Heart left ventricle (tissue), 16 donors: ENCODE results near the gene STK16. TPM values are rescaled to one million over a fixed set of nuclear protein-coding genes. Genes with fewer than 3 reads are reported as not detected.
A peak's percentile ranks its signal among the peaks of the same experiment; 100 is the strongest.

Experiments
- ATAC-seq, 4 donors: fragments of 200-7000 bp; cut with Tn5 transposase; one replicate each; pipeline ENCODE4 v1.9.1; 2020 to 2022; ENCODE audit warnings: moderate library complexity in 4 of 4, mild to moderate bottlenecking in 3 of 4, moderate number of reproducible peaks in 1 of 4
- DNase-seq, 5 donors: peaks; one replicate each; pipeline ENCODE4 v3.0.0-alpha.2; 2020
- H3K27ac ChIP-seq, 12 donors: fragments of 200-600 bp; sonication (generic) in 4 of 12; one replicate each; pipeline versions ENCODE4 v1.5.0 to v1.8.0; 2016 to 2022; ENCODE audit warnings: mild to moderate bottlenecking in 2 of 12
- H3K27me3 ChIP-seq, 9 donors: fragments of 200-600 bp; sonication (generic) in 2 of 9; one replicate each; pipeline versions ENCODE4 v1.5.1 to v1.8.0; 2016 to 2022; ENCODE audit warnings: mild to moderate bottlenecking in 3 of 9
- H3K36me3 ChIP-seq, 9 donors: fragments of 200-600 bp; sonication (generic) in 2 of 9; one replicate each; pipeline versions ENCODE4 v1.5.0 to v1.8.0; 2018 to 2022; ENCODE audit warnings: mild to moderate bottlenecking in 2 of 9
- H3K4me1 ChIP-seq, 12 donors: fragments of 200-600 bp; sonication (generic) in 4 of 12; one replicate each; pipeline versions ENCODE4 v1.5.0 to v1.8.0; 2016 to 2022; ENCODE audit warnings: mild to moderate bottlenecking in 3 of 12
- H3K4me3 ChIP-seq, 12 donors: fragments of 200-600 bp; sonication (generic) in 4 of 12; one replicate each; pipeline versions ENCODE4 v1.5.0 to v1.8.0; 2017 to 2022; ENCODE audit warnings: mild to moderate bottlenecking in 9 of 12, moderate library complexity in 4 of 12
- H3K9me3 ChIP-seq, 12 donors: fragments of 200-600 bp; sonication (generic) in 4 of 12; one replicate each; pipeline versions ENCODE4 v1.5.0 to v1.8.0; 2016 to 2022; ENCODE audit warnings: mild to moderate bottlenecking in 1 of 12
- CTCF ChIP-seq, 12 donors: fragments of 200-600 bp; sonication (generic) in 4 of 12; IDR thresholded peaks; one replicate each; pipeline versions ENCODE4 v1.5.0 to v1.8.0; 2018 to 2022; ENCODE audit warnings: antibody characterized with exemption in 12 of 12, mild to moderate bottlenecking in 5 of 12
- POLR2A ChIP-seq, 2 donors: fragments of 450-650 bp; IDR thresholded peaks; one replicate each; pipeline ENCODE4 v1.6.1; 2017; ENCODE audit warnings: antibody characterized with exemption in 2 of 2, mild to moderate bottlenecking in 2 of 2, moderate library complexity in 2 of 2
- WGBS, 4 donors: extraction: QIAGEN DNeasy Blood & Tissue Kit in 2 of 4; methylation state at CpG; one replicate each; pipeline versions ENCODE4 v1.1.5 to v1.1.7; 2013 to 2018; 5-methylcytosine and 5-hydroxymethylcytosine counted together
- intact Hi-C, 10 donors: fragments of 100-400 bp; cut with DNase I; formaldehyde crosslinking; loops; one replicate each; pipeline versions ENCODE4 v1.11.1 to v1.14.2; 2022
- polyA plus RNA-seq, 2 donors: library from polyadenylated mRNA; stranded (reverse); fragments of 200-250 nt; gene quantifications; one replicate each; pipeline ENCODE4 v1.2.3, GENCODE V29; 2013
- total RNA-seq, 9 donors: library from RNA; depleted of rRNA in 2 of 9; stranded (reverse); fragments of >200 nt in 2 of 9; fragmentation: NEBNext Ultra II Directional in 3 of 9; extraction: Animal tissue kit (Norgen Biotek cat#: 25700) in 3 of 9; gene quantifications; one replicate each; pipeline versions ENCODE4 v1.1.0 to v1.2.4, GENCODE V29; 2016 to 2023
- donor health status: ischemic (EF 13 %, LVEDD 7.1; RV severe dilation, severe dysfunction).
- donor health status: healthy with polysubstance abuse.
- donor health status: DM: no; HTN: yes; CAD: no.
- donor health status: DM: no; HTN: no; CAD: no.
- donor health status: ischemic (EF 25% LVEDD 6.9; RV normal size, moderate dysfunction).
- donor health status: ischemic (EF 25% LVEDD 5.7; RV mildly dilated, moderate dysfunction).
- donor health status: healthy.
- donor health status: DM: yes; HTN: yes; CAD: no.
- donor health status: ischemic (EF 35%, LVEDD 5.7; RV mildly dilated, moderate dysfunction).
- donor health status: nonischemic (EF 11% LVEDD 7.7; RV severe dilation, severe dysfunction).
- donor health status: DM: yes; HTN: yes; CAD: no.
- donor health status: PGD.
- donor health status: ischemic (EF 29% LVEDD 5.4; RV normal size, mild dysfunction).
- donor health status: nonischemic (EF 23%, LVEDD 6.1; RV moderate dilation, normal function).

Gene STK16
- total and polyA plus RNA-seq, 11 donors, result 13.8 to 31.6 (median 19.1) TPM

- intact Hi-C loops, result loop anchor here in 7 of 10 donors (5.0 to 10.0 kb wide), 6 partner anchors 45 to 237 kb away; partner anchors contain the start of genes DNPEP (in 2 of the 7), GLB1L (in 2 of the 7), STK16 (in 2 of the 7) and CNPPD1 (in 1 of the 7)
- Histone ChIP-seq H3K4me1 (peaks cover 0 to 25% (median 13%) of the 10 kb centered on the region in 12 donors), H3K9me3 (no peaks in the 10 kb centered on the region), H3K36me3 (no peaks in the 10 kb centered on the region), H3K27ac (no peak overlapping the region), H3K27me3 (no peaks in the 10 kb centered on the region), H3K4me3 (no peak overlapping the region)
- ATAC-seq (no peak), DNase-seq (peak in 1 of 5 donors; percentile 4)
- TF ChIP-seq POLR2A (IDR thresholded peaks at IDR 0.05) (no peak), CTCF (IDR thresholded peaks at IDR 0.05) (no peak)
- 74 to 77% (median 75%) methylated on average over 4 of the region's 4 CpGs for WGBS, 4 donors
Observed at GRCh38 chr2:219291910-219292490, 46.7 kb downstream of the STK16 start.

- no peak for TF ChIP-seq CTCF (IDR thresholded peaks at IDR 0.05)
- no peak for TF ChIP-seq POLR2A (IDR thresholded peaks at IDR 0.05)
- H3K36me3 ChIP-seq, result no peaks in the 10 kb centered on the region
- no peak for ATAC-seq
- no peaks in the 10 kb centered on the region for H3K9me3 ChIP-seq
- intact Hi-C loops, result loop anchor here in 7 of 10 donors (5.0 to 10.0 kb wide), 6 partner anchors 45 to 238 kb away; partner anchors contain the start of genes DNPEP (in 2 of the 7), GLB1L (in 2 of the 7), STK16 (in 2 of the 7) and CNPPD1 (in 1 of the 7)
- WGBS, 4 donors, result 85 to 96% (median 92%) methylated on average over 9 of the region's 9 CpGs
- no peak overlapping the region for H3K27ac ChIP-seq
- peaks cover 0 to 25% (median 13%) of the 10 kb centered on the region in 12 donors for H3K4me1 ChIP-seq
- H3K27me3 ChIP-seq, result no peaks in the 10 kb centered on the region
- H3K4me3 ChIP-seq, result no peak overlapping the region
- DNase-seq, result peak in 1 of 5 donors; percentile 4
Observed at GRCh38 chr2:219292616-219293015, 47.3 kb downstream of the STK16 start.

GRCh38 chr2:219293736-219294231 lies 48.5 kb downstream of the STK16 start:
- 84 to 93% (median 92%) methylated on average over 4 to 5 of the region's 5 CpGs for WGBS, 4 donors
- Histone ChIP-seq H3K4me1 (peaks cover 0 to 25% (median 13%) of the 10 kb centered on the region in 12 donors), H3K36me3 (no peaks in the 10 kb centered on the region), H3K27ac (peak overlapping the region in 5 of 12 donors; percentile 75 to 93 (median 88)), H3K27me3 (no peaks in the 10 kb centered on the region), H3K4me3 (peak overlapping the region in 1 of 12 donors; percentile 67), H3K9me3 (no peaks in the 10 kb centered on the region)
- ATAC-seq (no peak), DNase-seq (peak in 1 of 5 donors; percentile 19)
- TF ChIP-seq CTCF (IDR thresholded peaks at IDR 0.05), result no peak
- no peak for TF ChIP-seq POLR2A (IDR thresholded peaks at IDR 0.05)
- intact Hi-C loops, result loop anchor here in 9 of 10 donors (1.0 to 10.0 kb wide), 14 partner anchors 14 to 239 kb away; partner anchors contain the start of genes NHEJ1 (in 4 of the 9), DNAJB2 (in 3 of the 9), DNPEP (in 2 of the 9) and GLB1L (in 2 of the 9)
